Activated T-helper 1 cell treated with Interleukin-2 at 50 U/mL for 16 hours (primary cell): ENCODE data around the gene GMPPA.

Experiments
- DNase-seq: peaks from one replicate; pipeline ENCODE4 v3.0.0-alpha.2; 2020; ENCODE audit warnings: low read depth

The GMPPA gene

GRCh38 chr2:219468410-219469185, 30.1 kb upstream of the GMPPA start:
- DNase-seq: no peak

- no peak for DNase-seq
Observed at GRCh38 chr2:219469186-219469724, 29.4 kb upstream of the GMPPA start.

DNA sequence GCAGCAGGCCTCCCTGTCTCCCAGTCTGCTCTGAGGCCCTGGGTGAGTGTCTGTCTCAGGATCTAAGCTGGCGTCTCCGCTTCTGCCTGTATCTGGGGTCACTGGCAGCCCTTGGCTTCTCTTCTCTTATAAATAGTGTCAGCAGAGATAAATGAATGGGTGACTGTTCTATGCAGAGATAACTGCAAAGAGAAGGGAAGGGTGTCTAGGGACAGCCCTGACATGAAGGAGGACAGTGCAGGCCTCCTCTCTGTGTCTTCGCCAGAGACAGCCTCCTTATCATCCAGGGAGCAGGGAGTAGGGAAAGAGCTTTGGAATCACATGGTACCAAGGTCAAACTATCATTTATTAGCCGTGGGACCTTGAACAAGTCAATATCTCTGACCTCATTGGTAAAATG, 28.3 kb upstream of the GMPPA start:
- DNase-seq: no peak

DNA sequence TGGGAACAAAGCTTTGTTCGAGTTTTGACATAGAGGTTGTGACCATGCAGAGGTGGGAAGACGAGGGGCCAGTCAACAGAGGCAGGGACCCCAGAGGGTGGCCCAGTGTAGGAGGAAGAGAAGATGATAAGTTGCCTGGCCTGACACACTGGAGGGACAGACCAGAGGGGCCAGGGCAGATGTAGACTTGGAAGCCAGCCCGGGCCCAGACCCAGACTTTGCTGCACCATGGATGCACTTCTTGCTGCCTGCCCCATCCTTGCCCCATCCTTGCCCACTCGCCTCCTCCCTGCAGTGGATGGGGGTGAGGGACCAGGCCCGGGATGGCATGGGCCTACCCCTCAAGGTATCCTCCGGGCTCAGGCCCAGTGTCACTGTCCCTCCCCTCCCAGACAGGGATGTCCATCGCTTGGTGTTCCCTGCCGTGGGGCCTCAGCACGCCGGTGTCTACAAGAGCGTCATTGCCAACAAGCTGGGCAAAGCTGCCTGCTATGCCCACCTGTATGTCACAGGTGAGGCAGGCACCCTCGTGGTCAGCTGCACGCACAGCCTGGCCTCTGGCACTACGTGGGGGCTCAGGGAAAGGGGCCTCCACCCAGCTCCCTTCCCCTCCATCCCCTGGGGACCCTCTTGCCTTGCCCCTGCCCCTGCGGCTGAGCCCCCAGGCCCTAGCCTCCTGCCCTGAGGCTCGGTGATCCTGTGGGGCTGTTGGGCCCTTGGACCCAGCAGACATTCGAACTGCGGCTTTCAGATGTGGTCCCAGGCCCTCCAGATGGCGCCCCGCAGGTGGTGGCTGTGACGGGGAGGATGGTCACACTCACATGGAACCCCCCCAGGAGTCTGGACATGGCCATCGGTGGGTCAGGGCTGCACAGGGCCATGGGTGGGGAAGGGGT, 27.0 kb upstream of the GMPPA start:
- DNase-seq: no peak

GRCh38 chr2:219472629-219473187, 26.0 kb upstream of the GMPPA start:
- no peak for DNase-seq

DNA sequence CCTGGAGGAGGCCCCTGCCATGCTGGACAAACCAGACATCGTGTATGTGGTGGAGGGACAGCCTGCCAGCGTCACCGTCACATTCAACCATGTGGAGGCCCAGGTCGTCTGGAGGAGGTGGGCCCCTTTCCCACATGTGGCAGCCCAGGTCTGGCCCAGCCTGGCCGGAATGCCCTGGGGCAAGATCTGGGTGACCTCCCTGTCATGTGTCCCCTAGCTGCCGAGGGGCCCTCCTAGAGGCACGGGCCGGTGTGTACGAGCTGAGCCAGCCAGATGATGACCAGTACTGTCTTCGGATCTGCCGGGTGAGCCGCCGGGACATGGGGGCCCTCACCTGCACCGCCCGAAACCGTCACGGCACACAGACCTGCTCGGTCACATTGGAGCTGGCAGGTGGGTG, 25.2 kb upstream of the GMPPA start:
- DNase-seq: no peak

- no peak for DNase-seq
Observed at GRCh38 chr2:219474285-219475060, 24.2 kb upstream of the GMPPA start.

GRCh38 chr2:219475278-219475677, 23.4 kb upstream of the GMPPA start:
- DNase-seq: no peak

DNA sequence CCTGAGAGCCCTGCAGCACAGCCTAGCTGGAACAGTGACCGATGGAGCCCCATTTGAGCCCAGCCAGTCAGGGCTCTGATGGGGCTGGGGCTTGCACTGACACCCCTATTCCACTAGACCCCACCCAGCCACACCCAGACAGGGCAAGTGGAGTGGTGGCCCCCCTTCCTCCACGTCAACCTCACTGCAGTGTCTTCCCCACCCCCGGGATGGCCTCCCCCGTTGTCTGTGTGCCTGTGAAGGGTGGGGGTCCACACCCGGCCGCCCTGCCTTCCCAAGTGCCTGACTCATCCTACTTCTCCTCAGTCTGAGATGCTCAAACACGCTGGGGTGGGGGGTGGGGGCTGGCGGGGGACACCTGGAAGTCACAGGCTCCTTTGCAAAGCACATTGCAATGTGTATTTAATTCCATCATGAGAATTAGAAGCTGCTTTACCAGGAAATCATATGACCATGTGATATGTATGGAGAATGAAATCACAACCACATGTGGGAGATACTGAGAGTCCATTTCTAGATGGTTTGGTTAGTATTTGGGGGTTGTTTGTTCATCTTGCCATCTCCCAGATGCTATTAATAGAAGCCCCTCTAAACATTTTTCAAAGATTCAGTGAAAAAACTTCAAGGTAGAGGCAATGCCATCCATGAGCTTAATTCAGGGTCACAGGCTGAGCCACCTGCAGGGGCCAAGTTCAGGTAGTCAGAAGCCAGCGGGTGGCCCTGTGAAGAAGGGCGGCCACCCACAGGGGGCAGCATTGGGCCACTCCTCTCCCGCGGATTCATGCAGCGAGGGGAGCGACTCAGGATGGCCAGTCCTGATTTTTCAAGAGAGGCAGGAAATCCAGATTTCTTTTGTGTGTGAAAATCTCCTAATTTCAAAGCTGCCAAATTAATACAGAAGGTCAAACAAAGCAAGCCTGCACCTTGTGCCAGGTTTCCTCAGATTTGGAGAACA, 22.7 kb upstream of the GMPPA start:
- peak; percentile 22 for DNase-seq

- DNase-seq: no peak
Observed at GRCh38 chr2:219476652-219477151, 22.0 kb upstream of the GMPPA start.

GRCh38 chr2:219477179-219477578, 21.5 kb upstream of the GMPPA start:
- no peak for DNase-seq

- DNase-seq: no peak
Observed at GRCh38 chr2:219477815-219478214, 20.9 kb upstream of the GMPPA start.

- no peak for DNase-seq
Observed at GRCh38 chr2:219478916-219479315, 19.8 kb upstream of the GMPPA start.

GRCh38 chr2:219480004-219480403, 18.7 kb upstream of the GMPPA start:
- no peak for DNase-seq

GRCh38 chr2:219482674-219483405, 15.9 kb upstream of the GMPPA start:
- DNase-seq: no peak

DNA sequence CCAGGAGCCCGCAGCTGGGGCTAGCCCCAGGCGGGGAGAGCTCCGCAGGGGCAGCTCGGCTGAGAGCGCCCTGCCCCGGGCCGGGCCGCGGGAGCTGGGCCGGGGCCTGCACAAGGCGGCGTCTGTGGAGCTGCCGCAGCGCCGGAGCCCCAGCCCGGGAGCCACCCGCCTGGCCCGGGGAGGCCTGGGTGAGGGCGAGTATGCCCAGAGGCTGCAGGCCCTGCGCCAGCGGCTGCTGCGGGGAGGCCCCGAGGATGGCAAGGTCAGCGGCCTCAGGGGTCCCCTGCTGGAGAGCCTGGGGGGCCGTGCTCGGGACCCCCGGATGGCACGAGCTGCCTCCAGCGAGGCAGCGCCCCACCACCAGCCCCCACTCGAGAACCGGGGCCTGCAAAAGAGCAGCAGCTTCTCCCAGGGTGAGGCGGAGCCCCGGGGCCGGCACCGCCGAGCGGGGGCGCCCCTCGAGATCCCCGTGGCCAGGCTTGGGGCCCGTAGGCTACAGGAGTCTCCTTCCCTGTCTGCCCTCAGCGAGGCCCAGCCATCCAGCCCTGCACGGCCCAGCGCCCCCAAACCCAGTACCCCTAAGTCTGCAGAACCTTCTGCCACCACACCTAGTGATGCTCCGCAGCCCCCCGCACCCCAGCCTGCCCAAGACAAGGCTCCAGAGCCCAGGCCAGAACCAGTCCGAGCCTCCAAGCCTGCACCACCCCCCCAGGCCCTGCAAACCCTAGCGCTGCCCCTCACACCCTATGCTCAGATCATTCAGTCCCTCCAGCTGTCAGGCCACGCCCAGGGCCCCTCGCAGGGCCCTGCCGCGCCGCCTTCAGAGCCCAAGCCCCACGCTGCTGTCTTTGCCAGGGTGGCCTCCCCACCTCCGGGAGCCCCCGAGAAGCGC, 15.0 kb upstream of the GMPPA start:
- DNase-seq: no peak

GRCh38 chr2:219484343-219485200, 14.1 kb upstream of the GMPPA start:
- DNase-seq: no peak

GRCh38 chr2:219485201-219485580, 13.5 kb upstream of the GMPPA start:
- no peak for DNase-seq
